K562 (cell line): Measurements from ENCODE around the gene ZNF490. TPM values are rescaled to one million over a fixed set of nuclear protein-coding genes. Genes with fewer than 3 reads are reported as not detected.
A peak's percentile ranks its signal among the peaks of the same experiment; 100 is the strongest.

ENCODE experiments used
- CXXC5 ChIP-seq: fragments of 250-450 bp; sonication (Bioruptor Pico); IDR thresholded peaks from 2 replicates; pipeline ENCODE4 v1.8.0; 2022; ENCODE audit warnings: inconsistent platforms, mild to moderate bottlenecking, moderate library complexity
- REST ChIP-seq, 2 experiments: fragments of 450-650 bp; formaldehyde crosslinking in 1 of 2; IDR thresholded peaks; 2 replicates each; pipeline versions ENCODE4 v1.4.0 to v1.6.1; 2014 to 2020; ENCODE audit warnings: mild to moderate bottlenecking in 2 of 2, borderline replicate concordance in 1 of 2, low read depth in 1 of 2
- TBL1XR1 ChIP-seq, 2 experiments: IDR thresholded peaks; 2 replicates each; pipeline ENCODE4 v1.6.1; 2012; ENCODE audit warnings: improper control_type of control experiment in 2 of 2, low read length in 2 of 2, mild to moderate bottlenecking in 1 of 2
- polyA plus RNA-seq, 8 experiments: library from polyadenylated mRNA; depleted of rRNA in 4 of 8; stranded (reverse) in 5 of 8; unstranded in 3 of 8; fragments of >200 nt; fragmentation: Nextera tagmentation in 2 of 8; fragmentation: Illumina TruSeq in 1 of 8; extraction: Ambion mirVana in 2 of 8; extraction: Trizol in 1 of 8; gene quantifications; 2 replicates each; pipeline versions ENCODE4 v1.2.1 to v1.2.3, GENCODE V29; 2011 to 2014; ENCODE audit warnings: inconsistent platforms in 1 of 8, missing spikeins in 1 of 8
- total RNA-seq, 7 experiments: library from RNA; depleted of rRNA in 6 of 7; stranded (reverse); fragments of >200 nt in 6 of 7; fragmentation: Illumina TruSeq in 2 of 7; extraction: Trizol in 2 of 7; gene quantifications; 2 replicates each; pipeline versions ENCODE4 v1.2.1 to v1.2.3, GENCODE V29; 2011 to 2021; ENCODE audit warnings: low replicate concordance in 1 of 7

Gene ZNF490
- total and polyA plus RNA-seq, 9 of the 15 experiments (the other 6 are each of a cell fraction or from before 2014, with no cell fraction given) = 0.90 to 8.3 (median 4.4) TPM

- TF ChIP-seq REST (IDR thresholded peaks at IDR 0.05; ENCODE audit: borderline replicate concordance) = peak; percentile 47; the same call in 1 of the 2 replicates
- TF ChIP-seq REST (CRISPR knock-in tag; IDR thresholded peaks at IDR 0.05; ENCODE audit: low read depth) = no peak
- TF ChIP-seq CXXC5 (CRISPR knock-in tag) = peak; percentile 15; the same call in 1 of the 2 replicates
- no peak for TF ChIP-seq TBL1XR1 (IDR thresholded peaks at IDR 0.05; ENCODE audit: low read length in 2 of 2)
These were observed 37.5 kb upstream of the ZNF490 start (continued) for GRCh38 chr19:12648088-12648487.
